ENCODE data around the gene PPHLN1. TPM values are rescaled to one million over a fixed set of nuclear protein-coding genes. Genes with fewer than 3 reads are reported as not detected.

PPHLN1 gene
- total RNA-seq, 4 donors from 2014 or later, result 43.2 to 88.9 (median 56.0) TPM

- TF ChIP-seq EP300 (IDR thresholded peaks at IDR 0.05) (no peak), POLR2AphosphoS5 (IDR thresholded peaks at IDR 0.05) (no peak), POLR2A (IDR thresholded peaks at IDR 0.05) (no peak)
- TF ChIP-seq, protein P1, sequence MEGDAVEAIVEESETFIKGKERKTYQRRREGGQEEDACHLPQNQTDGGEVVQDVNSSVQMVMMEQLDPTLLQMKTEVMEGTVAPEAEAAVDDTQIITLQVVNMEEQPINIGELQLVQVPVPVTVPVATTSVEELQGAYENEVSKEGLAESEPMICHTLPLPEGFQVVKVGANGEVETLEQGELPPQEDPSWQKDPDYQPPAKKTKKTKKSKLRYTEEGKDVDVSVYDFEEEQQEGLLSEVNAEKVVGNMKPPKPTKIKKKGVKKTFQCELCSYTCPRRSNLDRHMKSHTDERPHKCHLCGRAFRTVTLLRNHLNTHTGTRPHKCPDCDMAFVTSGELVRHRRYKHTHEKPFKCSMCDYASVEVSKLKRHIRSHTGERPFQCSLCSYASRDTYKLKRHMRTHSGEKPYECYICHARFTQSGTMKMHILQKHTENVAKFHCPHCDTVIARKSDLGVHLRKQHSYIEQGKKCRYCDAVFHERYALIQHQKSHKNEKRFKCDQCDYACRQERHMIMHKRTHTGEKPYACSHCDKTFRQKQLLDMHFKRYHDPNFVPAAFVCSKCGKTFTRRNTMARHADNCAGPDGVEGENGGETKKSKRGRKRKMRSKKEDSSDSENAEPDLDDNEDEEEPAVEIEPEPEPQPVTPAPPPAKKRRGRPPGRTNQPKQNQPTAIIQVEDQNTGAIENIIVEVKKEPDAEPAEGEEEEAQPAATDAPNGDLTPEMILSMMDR (IDR thresholded peaks at IDR 0.05), result no peak
- H3K27me3 ChIP-seq, result no peaks in the 10 kb centered on the region
- WGBS, 2 donors (ENCODE audit: low coverage in 1 of 2), result 86 to 95% methylated on average over 1 to 2 of the region's 3 CpGs
- no peak for ATAC-seq
- H3K9me3 ChIP-seq, result no peaks in the 10 kb centered on the region
- H3K36me3 ChIP-seq, result peaks cover 0 to 27% of the 10 kb centered on the region in 2 donors
- H3K27ac ChIP-seq, result no peak overlapping the region
- no peak overlapping the region for H3K4me3 ChIP-seq
- H3K4me1 ChIP-seq, result peaks cover 0 to 54% (median 4%) of the 10 kb centered on the region in 3 donors
Observed at GRCh38 chr12:42472376-42472775, 146.4 kb downstream of the PPHLN1 start.

DNA sequence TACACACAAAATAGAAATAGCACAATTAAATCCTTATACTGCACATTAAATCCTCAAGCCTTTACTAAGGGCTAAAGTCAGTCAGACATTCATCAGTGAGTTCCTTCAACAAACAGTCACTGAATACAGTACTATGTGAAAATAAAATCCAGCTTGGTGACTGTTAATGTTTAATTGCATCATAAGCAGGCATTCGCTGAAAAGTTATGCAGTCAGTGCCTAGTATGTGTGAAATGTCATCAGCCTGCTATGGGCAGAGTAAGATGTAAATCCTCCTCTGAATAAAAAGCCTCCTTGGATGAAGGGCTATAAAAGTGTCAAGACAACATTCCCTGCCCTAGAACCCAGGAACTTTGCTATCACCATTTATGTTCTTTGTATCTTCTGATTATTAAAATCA, 147.2 kb downstream of the PPHLN1 start:
- peaks cover 0 to 55% (median 4%) of the 10 kb centered on the region in 3 donors for H3K4me1 ChIP-seq
- peak; percentile 66 for ATAC-seq
- no peak overlapping the region for H3K27ac ChIP-seq
- H3K27me3 ChIP-seq, result no peaks in the 10 kb centered on the region
- TF ChIP-seq POLR2AphosphoS5 (IDR thresholded peaks at IDR 0.05) (peak; percentile 55), EP300 (IDR thresholded peaks at IDR 0.05) (no peak), POLR2A (IDR thresholded peaks at IDR 0.05) (no peak)
- TF ChIP-seq, protein P1 (IDR thresholded peaks at IDR 0.05), result no peak
- 27 to 36% methylated on average over 1 of the region's 1 CpG for WGBS, 2 donors (ENCODE audit: low coverage in 1 of 2)
- H3K4me3 ChIP-seq, result no peak overlapping the region
- peaks cover 0 to 25% of the 10 kb centered on the region in 2 donors for H3K36me3 ChIP-seq
- H3K9me3 ChIP-seq, result no peaks in the 10 kb centered on the region

DNA sequence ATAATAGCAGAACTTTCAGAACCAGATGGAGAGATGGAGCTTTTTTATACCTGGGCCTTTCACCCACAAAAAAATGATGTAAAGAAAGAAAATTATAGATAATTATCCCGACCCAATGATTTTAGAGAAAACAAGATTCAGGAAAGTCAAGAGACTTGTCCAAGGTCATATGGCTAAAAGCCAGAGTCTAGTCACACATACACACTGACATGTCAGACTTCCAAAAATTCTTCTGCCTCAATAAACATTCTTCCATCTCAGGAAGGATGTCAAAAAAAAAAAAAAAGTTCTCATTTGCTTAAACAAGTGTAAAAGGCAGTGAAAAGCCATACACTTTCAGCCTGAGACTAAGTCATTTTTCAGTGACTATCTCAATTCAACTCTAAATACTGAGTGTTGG, 147.6 kb downstream of the PPHLN1 start:
- peaks cover 0 to 55% (median 4%) of the 10 kb centered on the region in 3 donors for H3K4me1 ChIP-seq
- H3K9me3 ChIP-seq, result no peaks in the 10 kb centered on the region
- no peak overlapping the region for H3K4me3 ChIP-seq
- H3K36me3 ChIP-seq, result peaks cover 0 to 25% of the 10 kb centered on the region in 2 donors
- no peaks in the 10 kb centered on the region for H3K27me3 ChIP-seq
- H3K27ac ChIP-seq, result no peak overlapping the region
- no peak for ATAC-seq
- TF ChIP-seq POLR2AphosphoS5 (IDR thresholded peaks at IDR 0.05) (no peak), EP300 (IDR thresholded peaks at IDR 0.05) (no peak), POLR2A (IDR thresholded peaks at IDR 0.05) (no peak)
- TF ChIP-seq, protein P1 (IDR thresholded peaks at IDR 0.05), result no peak
- 42 to 83% methylated on average over 1 of the region's 1 CpG for WGBS, 2 donors (ENCODE audit: low coverage in 1 of 2)

DNA sequence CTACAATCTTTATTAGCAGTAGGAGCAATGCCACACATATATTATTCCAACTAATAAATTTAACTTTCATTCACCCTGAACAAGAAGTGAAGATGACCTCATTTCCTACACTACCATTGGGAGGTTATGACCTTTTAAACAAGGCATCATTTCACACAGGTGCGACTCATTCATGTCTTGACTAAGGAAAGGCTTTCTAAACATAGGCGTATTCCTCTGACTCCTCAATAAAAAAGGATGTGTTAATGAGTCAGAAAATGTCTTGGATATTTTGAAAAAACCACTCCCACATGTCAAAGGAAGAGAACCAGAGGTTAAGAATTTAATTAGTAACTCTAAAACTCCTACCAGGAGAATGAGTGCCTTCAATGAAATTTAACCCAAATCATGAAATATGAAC, 148.4 kb downstream of the PPHLN1 start:
- no peak overlapping the region for H3K27ac ChIP-seq
- H3K9me3 ChIP-seq, result no peaks in the 10 kb centered on the region
- TF ChIP-seq POLR2A (IDR thresholded peaks at IDR 0.05) (no peak), POLR2AphosphoS5 (IDR thresholded peaks at IDR 0.05) (peak; percentile 56)
- TF ChIP-seq, protein P1 (IDR thresholded peaks at IDR 0.05), result no peak
- H3K36me3 ChIP-seq, result peaks cover 0 to 19% of the 10 kb centered on the region in 2 donors
- H3K4me1 ChIP-seq, result peaks cover 0 to 55% (median 4%) of the 10 kb centered on the region in 3 donors
- no peaks in the 10 kb centered on the region for H3K27me3 ChIP-seq
- ATAC-seq, result no peak
- H3K4me3 ChIP-seq, result no peak overlapping the region
- WGBS, 2 donors (ENCODE audit: low coverage in 1 of 2), result 29 to 44% methylated on average over 2 of the region's 2 CpGs

- Histone ChIP-seq H3K27ac (no peak overlapping the region), H3K27me3 (no peaks in the 10 kb centered on the region), H3K4me3 (no peak overlapping the region), H3K36me3 (peaks cover 0 to 14% of the 10 kb centered on the region in 2 donors), H3K4me1 (peaks cover 0 to 50% (median 4%) of the 10 kb centered on the region in 3 donors), H3K9me3 (no peaks in the 10 kb centered on the region)
- TF ChIP-seq EP300 (IDR thresholded peaks at IDR 0.05) (no peak), POLR2AphosphoS5 (IDR thresholded peaks at IDR 0.05) (no peak), POLR2A (IDR thresholded peaks at IDR 0.05) (no peak)
- TF ChIP-seq, protein P1 (IDR thresholded peaks at IDR 0.05), result no peak
- WGBS, 2 donors (ENCODE audit: low coverage in 1 of 2), result 47 to 70% methylated on average over 2 of the region's 3 CpGs
- no peak for ATAC-seq
Observed at GRCh38 chr12:42475106-42475505, 149.1 kb downstream of the PPHLN1 start.
